ENCODE measurements around the gene EXO1. TPM values are rescaled to one million over a fixed set of nuclear protein-coding genes. Genes with fewer than 3 reads are reported as not detected.

The EXO1 gene
- total RNA-seq, 1 experiment from 2014 or later: 32.9 TPM

- Histone ChIP-seq H3K36me3 (ENCODE audit: control insufficient read depth in 1 of 2, insufficient read depth in 2 of 2, low read length in 2 of 2) (no peaks in the 10 kb centered on the region), H3K27ac (ENCODE audit: low read depth, low read length) (no peak overlapping the region), H2AFZ (ENCODE audit: low read depth, low read length, poor library complexity, severe bottlenecking) (no peak overlapping the region), H3K79me2 (ENCODE audit: insufficient read depth, low read length) (no peaks in the 10 kb centered on the region), H3K4me2 (ENCODE audit: low read length) (no peak overlapping the region), H3K4me3 (replicated peaks in 1 of 2; ENCODE audit: low read depth in 1 of 2, low read length in 2 of 2) (no peak overlapping the region), H3K9ac (ENCODE audit: low read length) (no peak overlapping the region), H3K27me3 (ENCODE audit: insufficient read depth, low read length) (no peaks in the 10 kb centered on the region), H4K20me1 (ENCODE audit: insufficient read depth) (no peaks in the 10 kb centered on the region), H3K4me1 (ENCODE audit: control insufficient read depth in 1 of 2, insufficient read depth in 2 of 2, low read length in 2 of 2) (peaks cover 0 to 4% of the 10 kb centered on the region in 2 experiments; a peak in 1 of 4 replicates), H3K9me3 (ENCODE audit: control insufficient read depth in 1 of 2, insufficient read depth in 1 of 2, low read depth in 1 of 2, low read length in 2 of 2) (no peaks in the 10 kb centered on the region), H3K9me2 (ENCODE audit: insufficient read depth) (no peaks in the 10 kb centered on the region)
- ATAC-seq: no peak
- DNase-seq (ENCODE audit: low read depth, low spot score): no peak
- intact Hi-C loops (cut with micrococcal nuclease): no loop called here
- TF ChIP-seq SRF (IDR thresholded peaks at IDR 0.05; ENCODE audit: low read depth) (no peak), POLR2AphosphoS5 (IDR thresholded peaks at IDR 0.05; ENCODE audit: low read depth, low read length) (no peak), CTCF (IDR thresholded peaks at IDR 0.05 in 2 of 3, conservative IDR thresholded peaks at IDR 0.05 in 1 of 3; ENCODE audit: borderline replicate concordance in 1 of 3, insufficient read depth in 1 of 3, low read depth in 2 of 3, low read length in 2 of 3) (no peak), ELF1 (IDR thresholded peaks at IDR 0.05; ENCODE audit: borderline replicate concordance, low read depth) (no peak), SIN3A (IDR thresholded peaks at IDR 0.05; ENCODE audit: low read depth) (no peak), EZH2phosphoT487 (IDR thresholded peaks at IDR 0.05; ENCODE audit: borderline replicate concordance) (no peak), POLR2A (IDR thresholded peaks at IDR 0.05; ENCODE audit: borderline replicate concordance, extremely low read depth, insufficient read depth, insufficient read length) (no peak), ATF3 (IDR thresholded peaks at IDR 0.05) (no peak), ZNF274 (IDR thresholded peaks at IDR 0.05; ENCODE audit: low read depth, low read length) (no peak), YY1 (IDR thresholded peaks at IDR 0.05; ENCODE audit: extremely low read depth, insufficient replicate concordance, low read depth, low read length) (no peak), REST (IDR thresholded peaks at IDR 0.05; ENCODE audit: low read depth) (no peak), EZH2 (IDR thresholded peaks at IDR 0.05) (no peak), EGR1 (IDR thresholded peaks at IDR 0.05; ENCODE audit: low read depth) (no peak), TCF7L2 (IDR thresholded peaks at IDR 0.05; ENCODE audit: borderline replicate concordance, extremely low read depth, insufficient read depth, insufficient read length) (no peak), MAX (IDR thresholded peaks at IDR 0.05) (no peak), CEBPB (IDR thresholded peaks at IDR 0.05; ENCODE audit: low read depth) (no peak), SP1 (IDR thresholded peaks at IDR 0.05; ENCODE audit: low read depth) (no peak), ZFX (IDR thresholded peaks at IDR 0.05) (no peak), FOSL1 (IDR thresholded peaks at IDR 0.05; ENCODE audit: low read depth) (no peak)
- RAD21 ChIA-PET (ENCODE audit: low non-redundant PET in 1 of 2, low total read pairs in 2 of 2, uncharacterized antibody in 2 of 2, unreplicated experiment in 2 of 2): no interaction called here
- POLR2A ChIA-PET: no interaction called here
- CTCF ChIA-PET: no interaction called here
- BruUV-seq (replicated peaks): no TSS peak
Measured at GRCh38 chr1:241802863-241803262, 45.1 kb upstream of the EXO1 start.

Measured in HCT116 (cell line).